WTC11 (cell line): ENCODE data around the gene DECR2.

Experiments
- ATF3 ChIP-seq: sonication (generic); formaldehyde crosslinking; conservative IDR thresholded peaks from 2 replicates; pipeline ENCODE4 v1.8.1; 2022; ENCODE audit warnings: mild to moderate bottlenecking, missing genetic modification reagents
- ATF6 ChIP-seq: sonication (generic); formaldehyde crosslinking; IDR thresholded peaks from 2 replicates; pipeline ENCODE4 v1.8.1; 2023; ENCODE audit warnings: mild to moderate bottlenecking, missing genetic modification reagents
- CTCF ChIP-seq: fragments of 200-600 bp; IDR thresholded peaks from 2 replicates; pipeline ENCODE4 v1.8.0; 2022; ENCODE audit warnings: antibody characterized with exemption
- E2F4 ChIP-seq: sonication (generic); formaldehyde crosslinking; IDR thresholded peaks from 2 replicates; pipeline ENCODE4 v1.8.1; 2022; ENCODE audit warnings: low read depth, mild to moderate bottlenecking, moderate library complexity, missing genetic modification reagents, borderline replicate concordance
- E2F5 ChIP-seq: sonication (generic); formaldehyde crosslinking; IDR thresholded peaks from 2 replicates; pipeline ENCODE4 v1.8.1; 2022; ENCODE audit warnings: mild to moderate bottlenecking, moderate library complexity, missing genetic modification reagents
- FOXJ3 ChIP-seq: sonication (generic); formaldehyde crosslinking; IDR thresholded peaks from 2 replicates; pipeline ENCODE4 v1.9.0; 2021; ENCODE audit warnings: missing genetic modification reagents, mild to moderate bottlenecking, borderline replicate concordance
- FOXK1 ChIP-seq: sonication (generic); formaldehyde crosslinking; IDR thresholded peaks from 2 replicates; pipeline ENCODE4 v1.8.0; 2022; ENCODE audit warnings: mild to moderate bottlenecking, moderate library complexity, missing genetic modification reagents
- GABPB1 ChIP-seq: sonication (generic); formaldehyde crosslinking; IDR thresholded peaks from 2 replicates; pipeline ENCODE4 v1.8.1; 2023; ENCODE audit warnings: mild to moderate bottlenecking, missing genetic modification reagents
- JUN ChIP-seq: sonication (generic); formaldehyde crosslinking; IDR thresholded peaks from 2 replicates; pipeline ENCODE4 v1.8.0; 2023; ENCODE audit warnings: mild to moderate bottlenecking, missing genetic modification reagents
- NFATC4 ChIP-seq: fragments of 250-450 bp; sonication (Bioruptor Pico); IDR thresholded peaks from 2 replicates; pipeline ENCODE4 v1.9.0; 2021; ENCODE audit warnings: mild to moderate bottlenecking
- TEAD4 ChIP-seq: sonication (generic); formaldehyde crosslinking; IDR thresholded peaks from 2 replicates; pipeline ENCODE4 v1.8.0; 2022; ENCODE audit warnings: mild to moderate bottlenecking, missing genetic modification reagents
- ZBTB43 ChIP-seq: sonication (generic); formaldehyde crosslinking; IDR thresholded peaks from 2 replicates; pipeline ENCODE4 v1.8.1; 2023; ENCODE audit warnings: mild to moderate bottlenecking, missing genetic modification reagents
- ZNF263 ChIP-seq: sonication (generic); formaldehyde crosslinking; IDR thresholded peaks from 2 replicates; pipeline ENCODE4 v1.8.1; 2022; ENCODE audit warnings: low read depth, mild to moderate bottlenecking, moderate library complexity, missing genetic modification reagents

GRCh38 chr16:424033-424622 is 22.4 kb downstream of the DECR2 start:
- TF ChIP-seq ZNF263 (CRISPR knock-in tag) = no peak
- no peak for TF ChIP-seq GABPB1 (CRISPR knock-in tag)
- no peak for TF ChIP-seq CTCF
- no peak for TF ChIP-seq E2F5 (CRISPR knock-in tag)
- TF ChIP-seq E2F4 (CRISPR knock-in tag) = no peak
- TF ChIP-seq JUN (CRISPR knock-in tag) = no peak
- no peak for TF ChIP-seq ZBTB43 (CRISPR knock-in tag)
- TF ChIP-seq FOXJ3 (CRISPR knock-in tag) = no peak
- no peak for TF ChIP-seq ATF6 (CRISPR knock-in tag)
- TF ChIP-seq TEAD4 (CRISPR knock-in tag) = no peak
- TF ChIP-seq FOXK1 (CRISPR knock-in tag) = no peak
- no peak for TF ChIP-seq NFATC4
- TF ChIP-seq ATF3 (CRISPR knock-in tag) = no peak
